ENCODE results near the gene STX5. TPM values are rescaled to one million over a fixed set of nuclear protein-coding genes. Genes with fewer than 3 reads are reported as not detected.

Gene STX5
- total and polyA plus RNA-seq, 4 donors = 31.1 to 48.5 (median 43.4) TPM

GRCh38 chr11:62805961-62806441 is 25.9 kb downstream of the STX5 start:
- Histone ChIP-seq H3K27ac (ENCODE audit: low read depth, low read length) (peak overlapping the region; percentile 79), H3K9me3 (ENCODE audit: control insufficient read depth, insufficient read depth, low read length) (no peaks in the 10 kb centered on the region), H3K27me3 (ENCODE audit: control insufficient read depth, insufficient read depth, low read length) (no peaks in the 10 kb centered on the region), H3K36me3 (ENCODE audit: control insufficient read depth, insufficient read depth, low read length) (peaks cover 36% of the 10 kb centered on the region), H3K4me1 (ENCODE audit: control insufficient read depth, insufficient read depth, low read length) (peaks cover 7% of the 10 kb centered on the region), H3K4me3 (ENCODE audit: low read depth, low read length) (peak overlapping the region; percentile 90)
- peak in 1 of 6 donors; percentile 61 for DNase-seq (ENCODE audit: low read depth in 4 of 6, low spot score in 6 of 6)
- WGBS (ENCODE audit: insufficient coverage) = 23% methylated on average over 6 of the region's 12 CpGs

GRCh38 chr11:62805076-62805892 is 26.6 kb downstream of the STX5 start, which contains the start of gene NXF1:
TSS of gene NXF1 (minus strand) at chr11:62805440. CDS start at chr11:62805356, 84 bp downstream.
- DNase-seq (ENCODE audit: low read depth in 4 of 6, low spot score in 6 of 6) = peak; percentile 86 to 98 (median 92)
- WGBS (ENCODE audit: insufficient coverage) = under 1% methylated on average over 76 of the region's 77 CpGs

GRCh38 chr11:62804310-62805075 is 27.4 kb downstream of the STX5 start:
- Histone ChIP-seq H3K36me3 (ENCODE audit: control insufficient read depth, insufficient read depth, low read length) (peaks cover 46% of the 10 kb centered on the region), H3K4me3 (ENCODE audit: low read depth, low read length) (peak overlapping the region; percentile 90), H3K9me3 (ENCODE audit: control insufficient read depth, insufficient read depth, low read length) (no peaks in the 10 kb centered on the region), H3K27ac (ENCODE audit: low read depth, low read length) (peak overlapping the region; percentile 87), H3K4me1 (ENCODE audit: control insufficient read depth, insufficient read depth, low read length) (peaks cover 7% of the 10 kb centered on the region), H3K27me3 (ENCODE audit: control insufficient read depth, insufficient read depth, low read length) (no peaks in the 10 kb centered on the region)
- 6% methylated on average over 10 of the region's 14 CpGs for WGBS (ENCODE audit: insufficient coverage)
- peak in 1 of 6 donors; percentile 31 for DNase-seq (ENCODE audit: low read depth in 4 of 6, low spot score in 6 of 6)

More at GRCh38 chr11:62805076-62805892, 26.6 kb downstream of the STX5 start, which contains the start of gene NXF1:
- Histone ChIP-seq H3K36me3 (ENCODE audit: control insufficient read depth, insufficient read depth, low read length) (peaks cover 43% of the 10 kb centered on the region), H3K4me3 (ENCODE audit: low read depth, low read length) (peak within 1 kb of the TSS; percentile 90), H3K4me1 (ENCODE audit: control insufficient read depth, insufficient read depth, low read length) (peaks cover 7% of the 10 kb centered on the region), H3K27ac (ENCODE audit: low read depth, low read length) (peak within 1 kb of the TSS; percentile 87), H3K9me3 (ENCODE audit: control insufficient read depth, insufficient read depth, low read length) (no peaks in the 10 kb centered on the region), H3K27me3 (ENCODE audit: control insufficient read depth, insufficient read depth, low read length) (no peaks in the 10 kb centered on the region)

- Histone ChIP-seq H3K4me1 (ENCODE audit: control insufficient read depth, insufficient read depth, low read length) (peaks cover 6% of the 10 kb centered on the region), H3K27ac (ENCODE audit: low read depth, low read length) (no peak overlapping the region), H3K4me3 (ENCODE audit: low read depth, low read length) (no peak overlapping the region), H3K36me3 (ENCODE audit: control insufficient read depth, insufficient read depth, low read length) (peaks cover 74% of the 10 kb centered on the region), H3K27me3 (ENCODE audit: control insufficient read depth, insufficient read depth, low read length) (no peaks in the 10 kb centered on the region), H3K9me3 (ENCODE audit: control insufficient read depth, insufficient read depth, low read length) (no peaks in the 10 kb centered on the region)
- DNase-seq (ENCODE audit: low read depth in 4 of 6, low spot score in 6 of 6) = no peak
- no CpG with 5 or more reads among the region's 4 CpGs for WGBS (ENCODE audit: insufficient coverage)
Observed at GRCh38 chr11:62801071-62801470, 30.8 kb downstream of the STX5 start.

DNA sequence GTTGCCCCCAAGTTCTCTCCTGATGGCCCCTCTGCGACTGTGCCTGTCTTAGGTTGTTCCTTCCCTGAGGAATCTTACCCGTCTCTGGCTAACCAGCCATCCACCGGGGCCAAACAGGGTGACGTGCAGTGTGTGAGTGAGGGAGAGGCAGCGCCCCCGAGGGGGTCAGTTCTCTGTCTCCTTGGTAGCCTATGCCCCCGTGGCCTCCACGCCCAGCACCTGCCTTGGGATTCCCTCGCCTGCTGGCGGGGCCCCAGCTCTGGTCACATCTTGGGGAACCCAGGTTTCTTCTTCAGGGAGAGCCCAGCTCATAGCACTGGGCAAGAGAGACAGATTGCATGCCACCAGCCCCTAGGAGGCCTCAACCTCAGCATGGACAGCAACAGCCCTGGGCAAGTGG is 32.4 kb downstream of the STX5 start:
- Histone ChIP-seq H3K27ac (ENCODE audit: low read depth, low read length) (no peak overlapping the region), H3K27me3 (ENCODE audit: control insufficient read depth, insufficient read depth, low read length) (no peaks in the 10 kb centered on the region), H3K4me1 (ENCODE audit: control insufficient read depth, insufficient read depth, low read length) (peaks cover 4% of the 10 kb centered on the region), H3K36me3 (ENCODE audit: control insufficient read depth, insufficient read depth, low read length) (peaks cover 90% of the 10 kb centered on the region), H3K9me3 (ENCODE audit: control insufficient read depth, insufficient read depth, low read length) (no peaks in the 10 kb centered on the region), H3K4me3 (ENCODE audit: low read depth, low read length) (no peak overlapping the region)
- WGBS (ENCODE audit: insufficient coverage) = 97% methylated on average over 6 of the region's 10 CpGs
- DNase-seq (ENCODE audit: low read depth in 4 of 6, low spot score in 6 of 6) = no peak

- peaks cover 96% of the 10 kb centered on the region for H3K36me3 ChIP-seq (ENCODE audit: control insufficient read depth, insufficient read depth, low read length)
- WGBS (ENCODE audit: insufficient coverage) = 88% methylated on average over 6 of the region's 7 CpGs
- no peak overlapping the region for H3K27ac ChIP-seq (ENCODE audit: low read depth, low read length)
- H3K27me3 ChIP-seq (ENCODE audit: control insufficient read depth, insufficient read depth, low read length) = no peaks in the 10 kb centered on the region
- no peaks in the 10 kb centered on the region for H3K9me3 ChIP-seq (ENCODE audit: control insufficient read depth, insufficient read depth, low read length)
- H3K4me3 ChIP-seq (ENCODE audit: low read depth, low read length) = no peak overlapping the region
- DNase-seq (ENCODE audit: low read depth in 4 of 6, low spot score in 6 of 6) = no peak
- H3K4me1 ChIP-seq (ENCODE audit: control insufficient read depth, insufficient read depth, low read length) = peaks cover 11% of the 10 kb centered on the region
Observed at GRCh38 chr11:62796281-62796680, 35.6 kb downstream of the STX5 start.

DNA sequence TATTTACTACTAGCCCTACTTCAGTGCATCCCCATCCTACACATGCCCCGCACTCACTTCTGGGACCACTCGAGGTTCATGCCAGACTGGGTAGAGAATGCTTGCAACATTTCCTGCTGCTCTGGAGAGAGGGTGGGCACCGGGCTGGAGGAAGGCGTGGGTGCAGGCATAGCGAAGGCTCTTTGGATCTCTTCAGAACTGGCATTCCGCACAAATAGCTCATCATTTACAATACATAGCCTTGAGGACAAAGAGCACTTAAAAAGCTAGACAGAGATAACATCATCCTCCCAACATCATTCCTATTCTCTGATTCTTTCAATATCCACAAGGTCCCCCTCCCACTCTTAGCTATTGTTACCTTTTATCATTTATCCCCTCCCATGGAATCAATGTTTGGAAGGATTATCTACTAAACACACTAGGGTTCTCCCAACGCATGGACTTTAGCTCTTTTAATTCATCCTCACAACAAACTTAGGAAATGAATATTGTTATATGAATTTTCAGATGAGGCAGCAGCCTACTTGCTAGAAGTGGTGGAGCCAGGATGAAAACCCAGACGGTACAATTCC is 37.6 kb downstream of the STX5 start:
- no peak for DNase-seq (ENCODE audit: low read depth in 4 of 6, low spot score in 6 of 6)
- no peak overlapping the region for H3K27ac ChIP-seq (ENCODE audit: low read depth, low read length)
- H3K9me3 ChIP-seq (ENCODE audit: control insufficient read depth, insufficient read depth, low read length) = no peaks in the 10 kb centered on the region
- H3K36me3 ChIP-seq (ENCODE audit: control insufficient read depth, insufficient read depth, low read length) = peaks cover 94% of the 10 kb centered on the region
- H3K4me3 ChIP-seq (ENCODE audit: low read depth, low read length) = no peak overlapping the region
- peaks cover 22% of the 10 kb centered on the region for H3K4me1 ChIP-seq (ENCODE audit: control insufficient read depth, insufficient read depth, low read length)
- no peaks in the 10 kb centered on the region for H3K27me3 ChIP-seq (ENCODE audit: control insufficient read depth, insufficient read depth, low read length)
- WGBS (ENCODE audit: insufficient coverage) = 93% methylated on average over 6 of the region's 8 CpGs

- DNase-seq (ENCODE audit: low read depth in 4 of 6, low spot score in 6 of 6) = no peak
- WGBS (ENCODE audit: insufficient coverage) = 25% methylated on average over 10 of the region's 11 CpGs
- H3K9me3 ChIP-seq (ENCODE audit: control insufficient read depth, insufficient read depth, low read length) = no peaks in the 10 kb centered on the region
- no peaks in the 10 kb centered on the region for H3K27me3 ChIP-seq (ENCODE audit: control insufficient read depth, insufficient read depth, low read length)
- peaks cover 82% of the 10 kb centered on the region for H3K36me3 ChIP-seq (ENCODE audit: control insufficient read depth, insufficient read depth, low read length)
- peak overlapping the region; percentile 71 for H3K27ac ChIP-seq (ENCODE audit: low read depth, low read length)
- H3K4me3 ChIP-seq (ENCODE audit: low read depth, low read length) = peak overlapping the region; percentile 91
- H3K4me1 ChIP-seq (ENCODE audit: control insufficient read depth, insufficient read depth, low read length) = peaks cover 35% of the 10 kb centered on the region
Observed at GRCh38 chr11:62792202-62792575, 39.7 kb downstream of the STX5 start.

DNA sequence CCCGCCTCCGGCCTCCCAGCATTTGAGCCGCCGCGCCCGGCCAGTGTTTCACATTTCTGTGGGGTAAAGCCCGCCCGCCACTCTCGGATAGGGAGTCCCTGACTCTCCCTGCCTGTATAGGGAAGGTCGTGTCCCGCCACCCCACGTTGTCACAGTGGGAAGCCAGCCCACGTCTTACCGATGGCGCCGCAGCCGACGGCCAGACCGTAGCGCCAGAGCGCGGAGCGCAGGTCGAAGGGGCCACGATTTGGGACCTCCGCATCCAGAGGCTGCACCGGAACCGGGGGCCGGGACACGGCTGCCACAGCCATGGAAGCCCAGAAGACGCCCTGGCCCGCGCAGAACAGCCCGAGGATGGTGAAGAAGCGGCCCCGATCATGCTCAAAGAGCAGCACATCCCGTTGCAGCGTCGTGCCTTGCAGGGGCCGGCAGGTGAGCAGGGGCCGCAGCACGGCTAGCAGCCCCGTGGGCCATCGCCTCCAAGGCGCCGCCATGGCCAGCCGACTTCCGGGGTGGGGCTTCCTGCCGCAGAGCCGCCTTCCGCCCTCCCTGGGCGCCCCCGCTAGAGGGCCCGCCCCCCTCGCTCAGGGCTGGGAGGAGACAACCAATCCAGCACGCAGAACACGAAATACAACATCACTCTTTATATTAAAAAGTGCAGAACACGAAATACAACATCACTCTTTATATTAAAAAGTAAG is 40.2 kb downstream of the STX5 start, which contains the start of gene TMEM223:
TMEM223 (minus strand) TSS at position 506 of the 701 bp plus-strand sequence; CDS start at position 494, 12 bp downstream.
- H3K9me3 ChIP-seq (ENCODE audit: control insufficient read depth, insufficient read depth, low read length) = no peaks in the 10 kb centered on the region
- H3K27ac ChIP-seq (ENCODE audit: low read depth, low read length) = peak within 1 kb of the TSS; percentile 73
- no peaks in the 10 kb centered on the region for H3K27me3 ChIP-seq (ENCODE audit: control insufficient read depth, insufficient read depth, low read length)
- WGBS (ENCODE audit: insufficient coverage) = under 1% methylated on average over 53 of the region's 58 CpGs
- peaks cover 35% of the 10 kb centered on the region for H3K4me1 ChIP-seq (ENCODE audit: control insufficient read depth, insufficient read depth, low read length)
- H3K36me3 ChIP-seq (ENCODE audit: control insufficient read depth, insufficient read depth, low read length) = peaks cover 77% of the 10 kb centered on the region
- peak in 3 of 6 donors; percentile 54 to 93 (median 91) for DNase-seq (ENCODE audit: low read depth in 4 of 6, low spot score in 6 of 6)
- peak within 1 kb of the TSS; percentile 91 for H3K4me3 ChIP-seq (ENCODE audit: low read depth, low read length)
